ENCODE data around the gene FAT2.
A peak's percentile ranks its signal among the peaks of the same experiment; 100 is the strongest.
"Not testable (repeated sequence)": the region's sequence is repeated elsewhere in the genome, so short reads cannot be mapped to it uniquely, and the experiment has no call there.

Gene FAT2

DNA sequence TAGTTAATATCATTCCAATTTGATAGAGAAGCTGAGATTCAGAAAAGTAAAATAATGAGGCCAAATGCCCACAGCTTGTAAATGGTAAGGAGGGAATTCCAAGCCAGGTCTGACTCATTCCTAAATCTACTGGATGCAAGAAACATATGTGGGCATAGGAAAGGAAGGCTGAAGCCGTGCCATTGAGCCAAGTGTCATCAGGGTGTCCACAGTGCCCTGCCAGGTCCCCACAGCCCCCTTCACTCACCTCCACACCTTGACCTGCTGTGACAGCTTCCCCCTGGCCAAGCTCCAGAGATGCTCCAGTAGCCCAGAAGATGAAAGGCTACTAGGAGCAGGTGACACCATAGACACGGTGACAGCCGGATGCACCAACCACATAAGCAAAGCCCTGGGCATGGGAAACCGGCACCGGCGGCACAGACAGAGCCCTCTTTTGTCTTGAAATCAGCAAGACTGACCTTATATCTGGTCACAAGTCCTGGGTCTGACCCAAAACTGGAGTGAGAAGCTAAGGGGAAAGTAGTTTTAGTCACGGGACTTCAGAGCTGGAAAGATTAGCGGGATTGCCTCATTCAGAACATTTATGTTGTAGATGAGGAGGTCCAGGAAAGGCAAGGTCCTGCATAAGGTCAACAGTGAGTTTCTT, 20.1 kb upstream of the FAT2 start:
- no peak for DNase-seq (ENCODE audit: low spot score)

DNA sequence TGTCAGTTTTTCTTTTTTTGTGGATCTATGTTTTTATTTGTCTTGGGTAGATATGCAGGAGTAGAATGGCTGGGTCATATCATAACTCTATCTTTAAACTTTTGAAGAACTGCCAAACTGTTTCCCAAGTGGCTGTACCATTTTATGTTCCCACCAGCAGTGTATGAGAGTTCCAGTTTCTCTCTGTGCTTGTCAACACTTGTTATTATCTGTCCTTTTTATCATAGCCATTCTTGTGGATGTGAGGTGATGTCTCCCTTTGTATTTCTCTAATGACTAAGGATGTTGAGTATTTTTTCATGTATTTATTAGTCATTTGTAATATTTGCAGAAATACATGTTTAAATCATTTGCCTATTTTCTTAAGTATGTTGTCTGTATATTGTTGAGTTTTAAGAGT, 17.4 kb upstream of the FAT2 start:
- DNase-seq (ENCODE audit: low spot score) = no peak

DNA sequence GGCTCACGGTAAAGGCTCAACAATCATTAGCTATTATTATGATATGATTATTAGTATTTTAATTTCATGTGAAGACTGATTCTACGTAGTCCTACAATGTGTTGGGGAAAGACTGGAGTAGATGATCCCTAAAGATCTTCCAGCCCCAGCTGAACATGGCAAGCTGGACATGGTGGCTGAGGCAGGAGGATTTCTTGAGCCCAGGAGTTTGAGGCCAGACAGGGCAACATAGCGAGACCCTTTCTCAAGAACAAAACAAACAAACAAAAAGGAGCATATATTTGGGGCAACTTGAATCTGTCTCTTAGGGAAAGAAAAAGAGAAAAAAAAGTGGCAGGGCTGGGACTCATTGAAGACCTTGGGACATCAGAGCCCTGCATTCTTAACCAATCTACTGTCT, 16.2 kb upstream of the FAT2 start:
- no peak for DNase-seq (ENCODE audit: low spot score)

DNA sequence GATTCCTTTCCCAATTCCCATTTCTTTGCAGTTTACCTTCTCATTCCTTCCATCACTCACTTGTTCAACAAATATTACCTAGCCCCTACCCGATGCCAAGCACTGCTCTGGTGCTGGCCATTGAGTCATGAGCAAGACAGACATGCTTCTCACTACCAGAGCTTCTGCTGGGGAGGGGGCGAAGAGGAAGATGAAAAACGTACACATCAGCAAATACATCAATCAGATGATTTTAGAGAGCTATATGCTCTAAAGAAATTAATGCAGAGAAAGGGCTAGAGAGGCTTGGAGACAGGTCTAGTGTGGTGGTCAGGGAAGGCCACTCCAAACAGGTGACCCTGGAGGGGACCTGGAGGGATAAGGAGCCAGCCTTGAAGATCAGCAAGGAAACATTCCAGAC, 14.4 kb upstream of the FAT2 start:
- no peak for DNase-seq (ENCODE audit: low spot score)

DNA sequence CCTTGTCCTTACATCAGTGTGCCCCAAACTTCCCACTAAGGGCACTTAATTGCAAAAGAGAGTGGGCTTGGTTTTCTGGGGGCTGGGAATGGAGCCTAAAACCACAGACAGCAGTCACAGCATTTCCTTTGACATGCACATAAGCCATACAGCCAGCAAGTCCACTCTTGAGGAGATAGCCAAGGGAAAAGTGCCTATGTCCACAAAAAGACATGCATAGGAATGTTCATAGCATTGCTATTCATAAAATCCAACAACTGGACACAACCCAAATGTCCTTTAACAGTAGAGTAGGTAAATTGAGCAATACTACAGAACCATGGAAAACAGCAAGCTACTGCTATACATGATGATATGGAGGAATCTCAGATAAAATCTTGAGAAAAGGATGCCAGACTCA, 11.7 kb upstream of the FAT2 start:
- DNase-seq (ENCODE audit: low spot score) = no peak

DNA sequence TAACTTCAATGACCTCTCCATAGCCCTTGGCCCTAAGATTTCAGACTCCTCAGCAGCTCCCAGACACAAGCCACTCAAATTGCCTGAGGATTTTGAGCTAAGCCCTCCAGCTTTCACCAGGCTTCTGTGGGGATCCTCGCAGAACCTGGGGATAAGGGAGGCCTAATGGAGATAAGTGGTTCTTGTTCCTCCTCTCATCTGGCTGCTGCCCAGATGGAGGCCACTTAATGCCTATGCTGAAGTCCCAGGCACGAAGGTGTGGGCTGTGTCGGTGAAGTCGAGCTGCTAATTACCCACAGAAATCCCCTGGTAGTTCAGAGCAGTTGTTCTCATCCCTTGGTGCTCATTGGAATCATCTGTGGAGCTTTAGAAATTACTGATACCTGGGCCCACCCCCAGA, 10.3 kb upstream of the FAT2 start:
- no peak for DNase-seq (ENCODE audit: low spot score)

DNA sequence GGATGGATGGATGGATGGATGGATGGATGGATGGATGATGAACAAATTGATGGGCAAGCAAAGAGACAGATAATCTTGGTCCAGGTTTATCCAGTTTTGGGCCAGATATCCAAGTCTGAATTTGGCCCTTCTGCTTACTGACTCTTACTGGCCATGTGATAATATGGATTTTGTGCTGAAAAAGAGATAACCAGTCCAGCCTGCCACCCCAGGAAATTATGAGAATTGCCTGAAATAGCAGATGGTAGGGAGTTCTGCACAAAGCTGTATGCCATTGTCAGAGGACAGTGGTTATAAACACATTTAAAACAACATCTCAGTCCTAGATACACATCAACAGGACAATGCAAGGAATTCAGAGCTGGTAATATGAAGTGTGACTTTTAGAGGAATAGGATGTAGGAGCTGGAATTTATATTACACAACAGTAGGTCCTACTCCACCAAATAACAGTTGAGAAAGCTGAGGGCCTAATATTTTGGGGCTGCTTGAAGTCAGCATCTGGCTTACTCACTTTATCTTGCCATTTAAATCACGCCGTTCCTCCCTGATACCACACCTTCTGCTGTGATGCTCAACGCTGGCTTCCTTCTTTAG, 9.0 kb upstream of the FAT2 start:
- no peak for DNase-seq (ENCODE audit: low spot score)

DNA sequence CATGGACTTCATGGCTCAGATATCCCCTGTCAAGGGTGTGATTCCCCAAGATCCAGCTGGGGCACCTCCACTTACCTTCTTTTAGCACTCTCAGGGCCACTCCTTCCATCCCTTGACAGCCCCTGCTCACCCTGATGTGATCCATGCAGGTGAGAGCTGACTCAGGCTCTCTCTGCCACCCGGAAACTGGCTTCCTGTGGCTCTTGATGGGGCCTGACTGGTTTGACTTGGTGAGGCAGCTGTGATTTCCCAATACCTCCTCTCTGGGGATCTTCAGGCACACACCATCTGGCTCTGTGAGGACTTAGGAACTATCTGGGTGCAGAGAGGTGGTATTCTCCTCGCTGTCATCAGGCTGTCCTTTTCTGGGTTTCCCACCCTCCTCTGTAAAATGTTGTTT, 7.9 kb upstream of the FAT2 start:
- DNase-seq (ENCODE audit: low spot score) = peak; percentile 46

DNA sequence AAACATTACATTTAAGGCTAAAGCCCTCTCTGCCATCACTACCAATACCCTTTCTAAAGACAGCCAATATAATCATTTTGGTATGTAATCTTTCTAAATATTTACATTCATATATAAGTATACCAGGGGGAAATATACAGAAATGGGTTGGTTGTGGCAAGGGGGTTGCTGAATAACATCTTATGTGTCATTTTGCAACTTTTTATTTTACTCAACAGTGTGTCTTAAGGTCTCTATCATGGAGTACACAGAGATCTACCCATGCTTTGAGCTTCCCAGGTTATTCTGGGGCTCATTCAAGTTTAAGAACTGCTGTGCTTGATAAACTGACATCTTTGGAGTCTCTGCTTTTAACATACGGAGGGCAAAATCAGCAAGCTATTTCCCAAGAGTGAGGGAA, 7.4 kb upstream of the FAT2 start:
- peak; percentile 42 for DNase-seq (ENCODE audit: low spot score)

DNA sequence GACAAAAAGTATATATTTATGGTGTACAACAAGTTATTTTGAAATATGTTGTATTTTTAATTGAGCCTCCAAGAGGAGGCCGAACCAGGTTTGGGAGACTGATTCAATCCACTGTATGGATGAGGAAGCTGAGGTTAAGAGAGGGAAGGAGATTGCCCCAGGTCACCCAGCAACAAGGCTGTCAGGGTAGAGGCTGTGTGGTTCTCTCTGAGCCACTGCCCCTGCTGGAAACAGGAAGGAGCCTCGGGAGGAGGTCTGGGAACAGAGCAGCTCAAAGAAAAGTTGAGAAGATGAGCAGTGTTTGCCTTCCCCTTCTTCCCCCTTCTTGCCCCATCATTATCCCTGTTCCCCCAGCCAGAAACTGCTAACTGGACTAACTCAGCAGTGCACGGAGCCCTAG, 6.6 kb upstream of the FAT2 start:
- DNase-seq (ENCODE audit: low spot score) = no peak

DNA sequence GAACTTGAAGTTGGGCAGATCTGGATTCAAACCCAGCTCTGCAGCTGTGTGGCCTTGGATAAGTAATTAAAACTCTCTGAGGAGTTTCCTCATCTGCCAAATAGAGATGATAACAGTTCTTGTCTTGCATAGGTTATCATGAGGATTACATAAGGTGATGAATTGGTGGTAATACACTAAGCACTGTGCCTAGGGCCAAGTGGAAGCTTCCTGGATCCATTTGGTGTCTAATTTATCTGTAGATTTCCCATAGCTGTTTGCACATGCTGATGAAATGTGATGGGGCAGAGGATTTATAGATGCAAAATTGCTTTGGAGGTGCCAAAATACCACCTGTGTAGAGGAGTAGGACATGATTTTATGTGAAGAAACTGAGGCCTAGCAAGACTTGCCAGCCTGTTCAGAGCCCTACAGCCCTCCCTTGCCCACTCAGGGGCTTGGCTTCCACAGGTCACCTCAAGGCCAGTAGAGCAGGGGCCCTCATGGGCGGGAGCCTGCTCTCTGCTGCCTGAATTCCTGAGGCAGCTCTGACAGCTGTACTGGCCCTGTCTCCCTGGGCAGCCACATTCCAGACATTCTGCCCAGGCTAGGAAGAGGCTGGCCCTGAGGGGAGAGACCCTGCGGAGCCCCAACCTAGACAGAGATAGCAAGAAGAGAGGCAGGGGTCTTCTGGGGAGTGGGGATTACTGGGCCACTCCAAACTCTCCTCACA, 5.9 kb upstream of the FAT2 start:
- DNase-seq (ENCODE audit: low spot score) = no peak

DNA sequence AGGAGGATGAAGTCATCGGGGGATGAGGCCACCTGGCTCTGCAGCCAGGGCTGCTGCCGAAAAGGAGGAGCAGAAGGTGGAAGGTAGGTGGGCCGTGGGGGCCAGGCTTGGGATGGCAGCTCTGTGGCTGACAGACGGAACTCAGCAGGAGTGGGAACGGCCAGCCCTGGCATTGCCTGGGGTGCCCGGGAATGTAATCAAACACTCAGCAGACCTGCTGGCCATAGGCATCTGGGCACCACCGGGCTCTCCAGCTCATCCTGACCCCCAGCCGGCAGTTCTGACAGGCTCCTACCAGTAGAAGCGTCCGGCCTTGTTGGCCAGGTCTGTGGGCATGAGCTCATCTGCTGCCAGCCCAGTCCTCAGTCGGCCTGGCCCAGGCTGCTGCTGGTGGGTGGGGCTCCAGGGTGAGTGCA, 4.3 kb upstream of the FAT2 start:
- DNase-seq (ENCODE audit: low spot score) = no peak

DNA sequence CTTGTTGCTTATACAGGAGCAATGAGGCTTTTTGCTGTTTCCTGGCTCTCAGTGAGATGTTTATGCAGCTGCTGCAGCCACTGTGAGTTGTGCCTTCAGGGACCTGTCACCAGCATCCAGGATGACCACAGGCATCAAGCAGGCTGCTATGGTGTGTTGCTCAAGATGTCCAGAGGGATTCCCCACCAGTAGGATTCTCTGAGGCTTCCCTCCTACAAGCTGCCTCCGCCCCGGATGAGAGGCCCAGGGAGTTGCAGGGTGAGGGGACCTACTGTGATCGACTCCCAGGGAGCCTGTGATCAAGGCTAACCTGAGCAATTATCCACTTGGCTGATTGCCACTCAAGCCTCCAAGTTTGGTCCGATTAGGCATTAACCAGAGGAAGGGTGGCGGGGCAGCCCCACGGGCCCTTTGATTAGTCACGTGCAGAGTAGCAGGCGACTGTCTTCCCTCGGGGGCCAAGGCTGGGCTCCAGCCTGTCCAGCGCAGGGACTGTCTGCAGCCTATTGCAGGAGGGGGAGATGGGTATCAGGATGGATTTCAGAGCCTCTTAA, 1.8 kb upstream of the FAT2 start:
- no peak for DNase-seq (ENCODE audit: low spot score)

DNA sequence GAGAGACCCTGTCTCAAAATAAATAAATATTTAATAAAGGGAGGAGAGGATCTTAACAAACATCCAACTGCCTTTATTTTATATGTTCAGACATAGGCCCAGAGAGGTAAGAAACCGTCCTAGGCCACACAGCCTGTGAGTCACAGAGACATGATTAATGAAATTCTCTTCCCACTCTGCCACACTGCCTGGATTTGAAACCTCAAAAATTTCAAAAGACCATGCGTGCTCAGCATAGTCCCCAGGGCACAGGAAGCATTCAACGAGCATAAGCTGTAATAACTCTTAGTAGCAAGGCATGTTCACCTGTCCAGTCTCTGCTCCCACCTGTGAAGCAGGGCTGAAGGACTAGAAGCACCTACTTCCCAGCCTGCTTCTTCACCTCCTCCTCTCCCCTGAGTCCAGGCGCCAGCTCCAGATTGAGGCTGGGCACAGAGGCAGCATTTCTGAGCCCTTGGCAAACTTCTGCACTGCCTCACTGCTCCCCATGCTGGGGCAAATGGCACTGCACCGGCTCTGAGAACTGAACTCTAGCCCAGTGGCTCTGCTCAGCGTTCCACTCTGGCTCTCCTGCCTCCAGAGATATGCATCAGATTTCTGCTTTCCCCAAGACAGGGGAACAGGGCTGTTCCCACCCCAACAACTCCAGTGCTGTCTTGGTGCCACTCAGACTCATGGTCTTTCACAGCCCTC, 1.1 kb downstream of the FAT2 start:
- no peak for DNase-seq (ENCODE audit: low spot score)

DNA sequence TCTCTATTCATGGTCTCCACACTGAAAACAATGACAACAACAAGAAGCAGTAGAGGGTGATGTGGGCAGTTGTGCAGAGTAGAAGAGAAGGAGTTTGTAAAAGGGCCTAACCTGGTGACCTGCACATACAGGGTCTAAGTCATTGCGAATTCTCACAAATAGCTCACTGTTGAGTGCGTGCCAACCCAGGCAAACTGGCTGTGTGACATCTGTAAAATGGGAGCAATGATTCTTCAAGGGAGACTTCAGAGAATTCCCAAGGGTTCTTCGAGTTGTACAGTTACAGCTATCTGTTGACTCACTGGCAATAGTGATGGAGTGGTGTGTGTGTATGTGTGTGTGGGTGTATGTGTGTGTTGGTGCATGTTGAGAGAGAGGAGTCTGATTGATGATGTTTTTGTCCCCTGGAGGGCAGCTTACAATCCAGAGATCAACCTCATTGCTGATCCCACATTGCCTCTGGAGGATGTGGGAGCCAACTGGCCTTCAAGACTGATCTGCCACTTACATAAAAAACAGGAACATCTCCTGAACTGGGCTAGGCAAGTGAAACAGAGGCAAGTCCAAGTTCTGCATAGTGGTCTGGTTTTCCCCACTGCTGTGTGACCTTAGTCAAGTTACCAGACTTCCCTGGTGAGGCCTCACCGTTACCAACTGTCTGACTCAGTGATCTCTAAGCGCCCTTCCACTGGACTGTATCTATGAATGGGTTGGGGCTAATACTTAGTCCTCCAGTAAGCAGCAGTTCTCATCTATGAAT, 3.2 kb downstream of the FAT2 start:
- no peak for DNase-seq (ENCODE audit: low spot score)

DNA sequence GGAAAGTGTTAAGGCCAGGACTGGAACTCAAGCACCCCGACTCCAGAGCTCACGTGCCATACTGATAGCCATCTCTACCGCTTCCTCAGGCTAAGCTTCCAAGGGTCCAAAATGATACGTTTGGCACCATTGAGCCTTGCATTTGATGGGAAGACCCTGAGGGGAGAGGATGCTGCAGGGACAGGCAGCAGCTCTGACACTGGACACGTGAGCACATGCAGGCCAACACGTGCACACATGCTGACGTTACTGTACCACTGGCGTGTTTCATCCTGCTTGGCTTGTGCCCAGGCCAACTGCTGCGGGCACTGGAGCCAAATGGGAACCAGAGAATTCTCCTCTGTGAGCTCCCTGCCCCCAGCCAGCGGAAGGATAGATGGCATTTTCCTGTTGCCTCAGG, 5.2 kb downstream of the FAT2 start:
- no peak for DNase-seq (ENCODE audit: low spot score)

DNA sequence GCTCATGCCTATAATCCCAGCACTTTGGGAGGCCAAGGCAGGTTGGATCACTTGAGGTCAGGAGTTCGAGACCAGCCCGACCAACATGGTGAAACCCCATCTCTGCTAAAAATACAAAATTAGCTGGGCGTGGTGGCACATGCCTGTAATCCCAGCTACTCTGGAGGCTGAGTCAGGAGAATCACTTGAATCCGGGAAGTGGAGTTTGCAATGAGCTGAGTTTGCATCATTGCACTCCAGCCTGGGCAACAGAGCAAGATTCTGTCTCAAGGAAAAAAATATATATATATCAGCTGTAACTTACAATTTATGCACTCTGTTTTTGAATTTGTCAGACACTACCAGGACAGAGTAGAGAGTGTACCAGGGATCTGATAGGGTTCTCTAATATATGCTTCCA, 5.8 kb downstream of the FAT2 start:
- not testable (repeated sequence) for DNase-seq (ENCODE audit: low spot score)

DNA sequence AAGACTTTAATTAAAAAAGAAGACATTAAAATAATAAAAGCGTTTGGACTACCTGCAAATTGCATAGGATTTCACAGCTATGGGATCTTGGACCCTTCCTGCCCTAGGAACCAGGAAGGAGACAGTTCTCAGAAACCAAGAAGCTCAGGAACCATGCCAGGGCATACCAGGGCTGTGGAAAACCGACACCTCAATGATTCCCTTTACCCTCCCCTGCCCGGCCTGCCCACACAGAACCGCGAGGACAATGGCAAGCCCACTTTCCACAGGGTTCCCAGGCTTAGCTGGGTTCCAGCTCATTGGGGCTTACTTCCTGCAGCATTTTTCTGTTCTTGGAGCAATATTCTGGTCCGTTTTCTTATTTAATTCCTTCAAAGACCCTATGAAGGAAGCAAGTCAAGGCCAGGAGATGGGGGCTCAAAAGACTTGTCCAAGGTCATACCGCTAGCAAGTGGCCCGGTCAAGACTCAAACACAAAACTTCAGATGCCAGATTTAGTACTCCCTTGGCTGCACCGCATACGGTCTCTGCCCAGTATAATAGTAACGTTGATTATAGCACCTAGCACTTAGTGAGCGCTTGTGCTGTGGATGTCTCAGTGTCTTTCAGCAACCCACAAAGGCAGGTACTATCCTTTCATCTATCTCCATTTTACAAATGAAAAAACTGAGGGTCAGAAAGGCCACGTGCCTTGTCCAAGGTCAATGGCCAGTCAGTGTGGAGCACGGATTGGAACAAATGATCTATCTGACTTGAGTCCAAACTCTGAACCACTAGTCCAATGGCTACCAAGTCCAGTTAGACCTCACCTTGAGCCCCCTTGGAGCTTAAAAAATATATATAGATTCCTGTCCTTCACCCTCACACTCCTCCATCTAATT, 6.8 kb downstream of the FAT2 start:
- no peak for DNase-seq (ENCODE audit: low spot score)

DNA sequence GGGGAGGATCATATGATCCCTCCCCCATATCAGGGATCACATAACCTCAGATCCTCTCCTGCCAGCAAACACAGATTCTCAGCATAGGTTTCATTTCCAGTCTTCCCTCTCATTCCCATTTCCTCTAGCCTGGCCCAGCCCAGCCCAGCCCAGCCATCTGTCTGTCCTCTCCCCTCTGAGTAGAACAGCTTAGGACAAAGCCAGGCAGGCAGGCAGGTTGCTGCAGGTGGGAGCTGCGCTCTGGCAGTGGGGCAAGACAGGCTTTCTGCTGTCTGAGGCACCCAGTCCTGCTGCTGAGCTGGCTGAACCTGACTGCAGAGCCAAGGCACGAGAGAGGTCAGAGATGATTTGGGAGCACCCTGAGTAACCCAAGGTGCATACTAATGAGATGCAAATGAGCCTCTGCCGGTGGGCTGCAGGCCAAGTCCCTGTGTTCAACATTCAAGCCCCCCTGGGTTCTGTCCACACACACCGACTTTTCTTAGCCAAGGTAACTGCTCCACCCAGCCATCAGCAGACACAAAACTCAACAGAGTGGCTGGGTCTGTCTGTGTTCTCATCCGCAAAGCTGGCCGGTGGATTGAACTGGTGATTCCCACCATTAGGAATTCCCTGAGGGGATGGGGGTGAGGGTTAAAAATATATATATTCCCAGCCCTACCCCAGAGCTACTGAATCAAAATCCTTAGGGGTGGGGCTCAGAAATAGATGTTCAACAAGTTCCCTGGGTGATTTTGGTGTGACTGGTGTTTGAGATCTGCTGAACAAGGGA, 9.1 kb downstream of the FAT2 start:
- DNase-seq (ENCODE audit: low spot score) = no peak

DNA sequence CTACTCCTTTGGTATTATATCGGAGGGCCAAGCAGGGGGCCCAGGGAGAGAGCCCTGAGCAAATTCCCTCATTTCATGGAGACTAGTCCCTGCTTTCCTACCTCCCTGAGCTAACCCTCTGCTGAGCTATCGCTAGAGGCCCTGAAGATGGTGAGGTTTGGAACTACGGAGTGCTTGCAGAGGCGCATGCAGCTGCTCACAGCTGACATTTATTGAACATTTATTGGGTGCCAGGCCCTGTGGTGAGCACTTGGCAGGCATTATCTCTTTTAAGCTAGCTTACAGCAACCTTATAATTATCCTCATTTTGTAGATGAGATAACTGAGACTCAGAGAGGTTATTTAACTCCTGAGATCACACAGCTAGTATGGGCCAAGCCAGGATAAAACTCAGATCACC, 9.8 kb downstream of the FAT2 start:
- no peak for DNase-seq (ENCODE audit: low spot score)

Measured in activated CD4-positive, alpha-beta T cell treated with anti-CD3 and anti-CD28 coated beads, Interleukin-2, Interleukin-4, amounts not matched to agents 100 ng/mL and 50 ng/mL, durations not matched to agents 16 hours and 8 hours (primary cell).